Limb (tissue), 2 donors: Measurements from ENCODE around the gene PLEKHG1.

Experiments
- DNase-seq, 2 donors: peaks; one replicate each; pipeline ENCODE4 v3.0.0-alpha.2; 2016; ENCODE audit errors: extremely low spot score in 2 of 2

The PLEKHG1 gene

DNA sequence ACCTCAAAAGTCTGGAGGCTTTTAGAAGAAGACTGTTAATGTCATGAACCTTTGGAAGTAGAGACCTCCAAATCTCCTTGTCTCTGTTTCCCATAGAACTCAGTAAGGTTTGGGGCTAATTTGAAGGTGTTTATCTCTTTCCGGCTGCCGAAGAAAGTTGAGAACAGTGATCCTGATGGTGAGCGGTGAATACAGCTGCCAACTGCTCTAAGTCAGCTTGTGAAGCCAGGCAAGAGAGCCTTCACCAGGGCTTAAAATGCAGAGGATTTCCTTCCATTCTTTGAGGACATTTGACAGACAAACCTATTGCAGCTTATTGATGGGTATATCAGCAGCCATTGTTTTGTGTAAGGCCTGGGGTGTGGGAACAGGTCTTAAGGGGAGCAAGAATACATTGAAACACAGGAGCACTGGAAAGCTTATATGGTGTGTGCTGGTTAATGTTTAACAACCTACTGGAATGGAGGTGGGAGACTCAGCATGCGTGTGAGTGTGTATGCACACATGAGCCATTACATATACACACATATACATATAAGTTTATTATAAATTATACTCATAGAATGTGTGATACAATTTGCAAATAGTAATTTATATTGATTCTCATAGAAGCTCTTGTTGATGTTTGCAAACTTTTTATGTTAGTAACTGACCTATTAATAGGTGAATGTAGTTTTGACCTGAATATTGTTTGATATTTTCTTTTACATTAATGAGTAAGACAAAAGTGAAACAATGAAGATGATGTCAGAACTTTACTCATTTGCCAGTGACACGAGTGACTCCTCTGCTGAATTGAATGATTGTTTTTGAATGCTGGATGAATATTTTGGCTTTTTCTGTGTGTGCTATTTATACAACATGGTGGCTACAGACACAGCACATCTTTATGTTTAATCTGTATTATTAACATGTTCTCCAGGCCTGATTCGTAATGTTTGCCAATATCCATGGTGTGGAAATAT lies 18.1 kb downstream of the PLEKHG1 start:
- DNase-seq: no peak

GRCh38 chr6:150619275-150619674 lies 19.6 kb downstream of the PLEKHG1 start:
- DNase-seq: no peak

- no peak for DNase-seq
Observed at GRCh38 chr6:150620244-150620643, 20.6 kb downstream of the PLEKHG1 start.

DNA sequence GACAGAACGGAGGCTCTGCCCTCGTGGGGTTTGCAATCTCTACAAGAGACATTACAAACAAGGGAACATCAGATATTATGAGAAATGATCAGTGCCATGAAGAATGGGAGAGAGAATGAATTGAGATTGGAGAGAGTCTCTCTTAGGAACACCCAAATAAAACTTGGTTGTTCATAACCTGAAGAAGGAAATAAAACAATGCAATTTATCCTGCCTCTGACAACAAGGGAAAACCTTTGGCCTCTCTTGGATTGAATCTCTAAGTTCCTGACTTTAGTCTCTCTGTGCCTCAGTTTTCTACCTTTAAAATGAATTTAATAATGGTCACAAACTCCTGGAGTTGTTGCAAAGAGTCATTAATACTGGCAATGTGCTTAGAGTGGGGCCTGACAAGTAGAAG lies 21.1 kb downstream of the PLEKHG1 start:
- DNase-seq: no peak

DNA sequence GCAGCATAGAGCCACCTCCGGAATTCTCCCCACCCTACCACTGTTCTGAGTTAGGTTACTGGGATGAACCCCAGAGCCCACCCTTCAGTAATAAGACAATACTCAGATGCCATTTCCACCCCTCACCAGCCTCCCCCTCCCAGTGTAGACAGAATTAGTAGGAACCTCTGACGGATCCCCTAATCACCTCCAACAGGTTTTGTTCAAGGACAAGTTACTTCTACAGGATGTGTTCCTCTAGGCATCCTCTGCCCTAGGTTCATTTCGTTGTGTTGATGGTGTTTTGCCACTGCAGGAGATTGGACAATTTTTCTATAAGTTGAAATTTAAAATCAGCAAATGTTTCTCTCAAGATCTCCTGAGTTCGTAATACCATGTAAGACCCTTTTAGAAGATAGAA lies 22.8 kb downstream of the PLEKHG1 start:
- no peak for DNase-seq

GRCh38 chr6:150622941-150623874 lies 23.5 kb downstream of the PLEKHG1 start:
- no peak for DNase-seq

DNA sequence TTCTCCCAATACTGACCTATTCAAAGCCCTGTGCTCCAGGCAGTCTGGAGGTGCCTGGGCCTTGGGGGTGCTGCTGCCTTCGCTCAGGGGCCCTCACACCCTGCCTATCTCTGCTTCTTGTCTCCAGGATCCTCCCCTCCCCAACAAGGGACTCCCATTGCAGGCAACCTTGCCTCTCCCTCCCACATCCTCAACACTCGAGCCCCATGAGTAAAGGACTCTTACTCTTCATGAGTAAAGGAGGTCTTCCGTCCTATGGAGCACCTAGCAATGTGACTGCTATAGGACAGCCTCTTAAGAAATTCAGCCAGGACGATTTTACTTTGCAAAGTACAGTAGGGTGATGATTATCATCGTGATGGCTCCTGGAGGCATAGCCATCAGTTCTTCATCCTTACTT lies 24.5 kb downstream of the PLEKHG1 start:
- DNase-seq: no peak

DNA sequence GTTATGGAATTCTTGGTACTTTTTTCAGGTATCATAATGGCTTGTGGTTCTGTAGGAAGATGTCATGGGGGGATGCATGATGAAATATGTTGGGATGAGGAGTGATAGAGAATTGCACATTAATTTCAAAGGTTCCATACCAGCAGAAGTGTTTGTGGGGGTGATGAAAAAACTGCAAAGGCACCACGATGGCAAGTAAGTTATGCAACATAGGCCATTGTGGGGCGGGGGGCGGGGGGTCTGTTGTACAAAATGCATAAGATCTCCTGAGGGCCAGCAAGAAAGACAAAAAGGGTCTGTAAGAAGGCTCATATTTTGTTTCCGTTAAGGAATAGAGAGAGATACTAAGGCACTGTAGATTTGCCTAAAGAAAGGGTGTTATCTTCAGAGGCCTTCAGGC lies 26.2 kb downstream of the PLEKHG1 start:
- DNase-seq: no peak

DNA sequence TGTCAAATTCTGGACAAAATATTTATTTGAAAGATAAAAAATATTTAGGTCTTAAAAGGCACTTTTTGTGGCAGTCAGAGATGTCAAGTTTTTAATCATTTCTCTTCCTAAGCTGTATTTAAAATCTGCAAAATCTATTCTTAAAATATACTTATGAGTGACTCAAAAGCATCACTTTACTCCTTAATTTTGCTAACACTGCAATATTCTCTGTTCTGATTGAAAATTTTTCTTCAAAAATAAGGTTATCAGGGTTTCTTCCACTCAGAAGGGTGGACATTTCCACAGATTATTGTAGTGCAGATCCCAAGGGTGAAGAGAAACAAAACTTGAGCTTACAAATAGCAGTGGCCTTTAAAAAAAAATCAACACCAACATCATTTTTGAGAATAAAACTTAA lies 27.5 kb downstream of the PLEKHG1 start:
- DNase-seq: no peak

DNA sequence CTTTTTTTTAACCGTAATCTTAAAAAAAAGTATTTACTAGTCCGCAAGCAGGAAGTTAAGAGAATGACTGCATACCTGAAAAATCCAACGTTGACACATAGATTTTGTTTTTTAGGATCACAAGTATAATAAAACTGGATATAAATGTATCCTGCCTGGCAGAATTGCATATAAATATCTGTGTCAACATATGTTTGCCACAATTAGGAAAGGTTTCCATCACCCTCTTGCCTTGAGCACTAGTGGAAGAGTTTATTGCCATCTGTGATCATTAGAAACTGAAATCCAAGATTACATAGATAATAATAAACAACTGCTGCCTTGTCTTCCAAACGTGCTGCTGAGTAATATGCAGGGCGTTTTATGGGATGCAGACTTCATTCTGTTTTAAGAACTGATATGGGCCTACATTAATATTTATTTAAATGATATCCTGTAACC lies 27.9 kb downstream of the PLEKHG1 start:
- DNase-seq: peak in 1 of 2 donors; percentile 55

DNA sequence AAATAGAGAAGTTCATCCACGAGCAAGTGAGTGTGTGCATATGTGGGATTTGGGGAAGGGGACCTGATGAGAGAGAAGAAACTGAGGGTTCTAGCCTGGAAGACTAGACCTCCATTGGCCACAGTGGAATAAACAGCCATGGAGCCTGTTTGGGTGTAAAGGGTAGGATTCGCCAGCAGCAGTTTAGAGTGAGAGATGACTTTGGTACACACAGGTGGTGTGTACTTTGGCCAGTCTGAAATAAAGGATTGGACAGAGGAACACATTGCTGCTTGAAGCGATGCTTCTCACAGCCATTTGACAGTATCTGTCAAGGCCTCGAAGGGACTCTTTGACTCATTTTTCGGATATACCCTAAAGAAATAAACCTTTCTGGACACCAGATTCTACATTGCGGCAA lies 29.2 kb downstream of the PLEKHG1 start:
- DNase-seq: no peak

DNA sequence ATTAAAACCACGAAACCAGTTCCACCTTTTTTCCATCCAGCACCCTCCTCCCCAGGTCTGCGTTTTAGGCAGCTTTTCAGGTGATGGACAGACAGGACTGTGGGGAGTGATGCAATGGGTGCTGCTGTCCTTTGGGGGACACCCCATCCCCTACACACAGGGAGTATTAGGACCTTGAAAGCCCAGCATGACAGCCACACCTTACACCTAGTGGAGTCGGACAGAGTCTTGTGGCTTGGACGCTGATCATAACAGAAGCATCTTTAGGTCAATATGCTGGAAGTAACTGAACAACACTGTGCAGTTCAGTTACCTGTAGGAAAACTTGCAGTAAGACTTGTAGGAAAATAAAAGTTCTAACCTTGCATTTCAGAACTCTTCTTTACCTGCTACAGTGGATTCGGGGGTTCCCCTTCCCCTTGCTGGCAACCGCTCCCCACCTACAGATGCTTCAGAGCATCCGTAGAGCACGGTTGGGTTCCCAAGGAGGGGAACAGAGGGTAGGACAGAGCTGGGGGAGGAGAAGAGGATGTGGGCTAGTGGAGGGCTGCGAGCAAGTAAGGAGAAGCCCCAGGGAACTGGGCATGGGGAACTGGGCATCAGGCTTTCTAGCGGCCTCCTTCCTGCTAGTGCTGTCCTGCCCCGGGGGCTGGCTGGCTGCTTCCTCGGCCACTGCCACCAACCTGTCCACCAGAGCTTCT lies 31.7 kb downstream of the PLEKHG1 start:
- DNase-seq: no peak

- DNase-seq: no peak
Observed at GRCh38 chr6:150631984-150632642, 32.4 kb downstream of the PLEKHG1 start.

- DNase-seq: no peak
Observed at GRCh38 chr6:150632785-150633485, 33.2 kb downstream of the PLEKHG1 start.

GRCh38 chr6:150633486-150633834 lies 33.8 kb downstream of the PLEKHG1 start:
- no peak for DNase-seq

DNA sequence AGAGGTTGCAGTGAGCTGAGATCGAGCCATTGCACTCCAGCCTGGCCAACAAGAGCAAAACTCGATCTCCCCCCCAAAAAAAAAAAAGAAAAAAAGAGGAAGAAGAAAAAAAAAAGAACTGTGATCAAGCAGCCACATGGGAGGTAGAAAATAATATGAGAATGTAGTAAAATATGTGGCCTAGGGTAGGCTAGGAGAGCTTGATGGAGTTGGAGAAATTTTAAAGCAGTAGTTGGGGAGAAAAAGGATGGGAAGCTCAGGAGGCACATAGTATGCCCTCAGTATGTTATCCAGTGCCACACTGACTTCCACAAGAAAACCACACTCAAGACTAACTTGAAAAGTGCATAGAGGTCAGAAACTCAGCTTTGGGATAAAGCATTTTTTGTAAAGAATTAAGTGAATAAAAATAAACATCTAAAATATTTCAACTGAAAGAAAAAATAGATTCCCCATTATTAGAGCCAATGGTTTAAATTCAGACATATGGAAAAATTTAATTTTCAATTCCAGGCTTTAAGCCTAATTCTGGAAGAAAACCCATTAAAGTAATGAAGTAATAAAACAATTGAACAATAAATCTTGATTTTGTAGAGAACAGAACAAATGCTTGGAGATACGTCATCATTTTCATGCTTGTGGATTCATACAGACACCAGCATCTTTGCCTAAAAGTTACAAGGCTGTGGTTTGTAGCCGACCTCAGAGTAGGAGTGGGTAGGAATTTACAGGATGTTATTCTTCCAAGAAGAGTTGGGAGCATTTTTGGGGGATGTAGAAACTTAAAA lies 34.7 kb downstream of the PLEKHG1 start:
- peak in 1 of 2 donors; percentile 70 for DNase-seq

GRCh38 chr6:150634964-150635292 lies 35.2 kb downstream of the PLEKHG1 start:
- no peak for DNase-seq

DNA sequence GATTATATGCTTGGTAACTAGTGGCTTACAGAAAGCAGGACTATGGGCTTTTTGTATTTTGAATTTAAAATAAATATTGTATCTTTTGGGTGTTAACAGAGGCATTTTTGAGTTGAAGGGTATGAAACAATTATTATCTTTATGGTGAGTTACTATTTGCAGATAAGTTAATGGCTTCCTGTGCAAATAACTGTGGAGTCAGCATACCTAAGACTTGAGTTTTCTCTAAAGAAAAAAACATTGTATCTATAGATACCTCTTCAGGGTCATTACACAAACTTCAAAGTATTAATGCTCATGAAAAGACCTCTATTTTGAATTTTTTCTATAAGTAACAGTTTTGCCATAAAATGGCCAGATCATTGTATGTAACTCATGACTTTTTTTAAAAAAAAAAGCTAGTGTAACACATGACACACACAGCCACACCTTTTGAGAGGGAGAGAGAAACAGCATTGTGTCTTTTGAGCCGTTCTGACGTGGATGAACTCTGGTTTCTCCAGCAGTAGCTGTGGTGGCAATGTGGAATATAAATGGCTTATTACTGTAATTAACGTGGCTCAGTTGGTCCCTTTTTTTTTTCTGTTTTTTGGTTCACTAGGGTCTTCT lies 36.3 kb downstream of the PLEKHG1 start:
- no peak for DNase-seq

DNA sequence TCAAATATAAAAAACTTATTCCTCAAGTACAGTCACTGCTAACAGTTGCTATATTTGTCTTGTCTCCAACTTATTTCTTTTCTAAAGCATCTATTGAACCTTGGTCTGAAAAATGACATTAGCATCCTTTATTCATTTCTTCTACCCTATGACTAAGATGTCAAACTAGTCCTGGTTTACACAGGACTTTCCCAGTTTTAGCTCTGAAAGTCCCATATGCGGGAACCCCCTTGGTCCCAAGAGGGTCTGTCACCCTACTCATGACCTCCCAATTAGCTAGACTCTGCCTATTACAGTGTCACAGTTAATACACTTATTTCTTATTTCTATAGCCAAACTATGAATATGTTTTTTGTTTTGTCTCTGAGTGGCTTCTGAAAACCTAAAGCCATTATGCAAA lies 37.1 kb downstream of the PLEKHG1 start:
- no peak for DNase-seq
